ENCODE data around the gene SEC14L6.

Gene SEC14L6

GRCh38 chr22:30519842-30520425, 26.6 kb downstream of the SEC14L6 start:
- H3K27me3 ChIP-seq (ENCODE audit: insufficient read depth, low read length, poor library complexity) = peaks cover 11% of the 10 kb centered on the region
- H3K36me3 ChIP-seq (ENCODE audit: insufficient read depth, low read length) = no peaks in the 10 kb centered on the region
- no peak overlapping the region for H2AFZ ChIP-seq (ENCODE audit: low read depth, low read length)
- H3K79me2 ChIP-seq (ENCODE audit: insufficient read depth, low read length) = no peaks in the 10 kb centered on the region
- ATAC-seq (ENCODE audit: insufficient read depth, low read depth) (no peak), DNase-seq (no peak)
- H3K4me2 ChIP-seq (ENCODE audit: insufficient read depth, low read length) = no peak overlapping the region
- no peak overlapping the region for H3K27ac ChIP-seq (ENCODE audit: low read length)
- H3K9me3 ChIP-seq (ENCODE audit: insufficient read depth, low read length, severe bottlenecking) = no peaks in the 10 kb centered on the region
- H4K20me1 ChIP-seq (ENCODE audit: insufficient read depth, low read length) = no peaks in the 10 kb centered on the region
- TF ChIP-seq EZH2 (IDR thresholded peaks at IDR 0.05; ENCODE audit: borderline replicate concordance, low read depth, low read length, severe bottlenecking) = no peak
- no peak for TF ChIP-seq CTCF (IDR thresholded peaks at IDR 0.05; ENCODE audit: borderline replicate concordance, extremely low read depth, low read length, poor library complexity, severe bottlenecking)
- no peak overlapping the region for H3K4me3 ChIP-seq (ENCODE audit: low read depth in 1 of 2, low read length in 2 of 2)
- H3K9ac ChIP-seq (ENCODE audit: low read depth, low read length) = no peak overlapping the region
- no peaks in the 10 kb centered on the region for H3K4me1 ChIP-seq (ENCODE audit: insufficient read depth, low read length)

GRCh38 chr22:30516731-30517130, 29.8 kb downstream of the SEC14L6 start:
- Histone ChIP-seq H3K9me3 (ENCODE audit: insufficient read depth, low read length, severe bottlenecking) (no peaks in the 10 kb centered on the region), H4K20me1 (ENCODE audit: insufficient read depth, low read length) (no peaks in the 10 kb centered on the region), H3K4me3 (ENCODE audit: low read depth in 1 of 2, low read length in 2 of 2) (no peak overlapping the region), H3K27me3 (ENCODE audit: insufficient read depth, low read length, poor library complexity) (peaks cover 3% of the 10 kb centered on the region), H3K79me2 (ENCODE audit: insufficient read depth, low read length) (no peaks in the 10 kb centered on the region), H3K4me2 (ENCODE audit: insufficient read depth, low read length) (no peak overlapping the region), H3K36me3 (ENCODE audit: insufficient read depth, low read length) (no peaks in the 10 kb centered on the region), H3K27ac (ENCODE audit: low read length) (no peak overlapping the region), H3K4me1 (ENCODE audit: insufficient read depth, low read length) (no peaks in the 10 kb centered on the region), H2AFZ (ENCODE audit: low read depth, low read length) (no peak overlapping the region), H3K9ac (ENCODE audit: low read depth, low read length) (no peak overlapping the region)
- TF ChIP-seq EZH2 (IDR thresholded peaks at IDR 0.05; ENCODE audit: borderline replicate concordance, low read depth, low read length, severe bottlenecking) = no peak
- no peak for TF ChIP-seq CTCF (IDR thresholded peaks at IDR 0.05; ENCODE audit: borderline replicate concordance, extremely low read depth, low read length, poor library complexity, severe bottlenecking)
- DNase-seq = no peak
- no peak for ATAC-seq (ENCODE audit: insufficient read depth, low read depth)

- no peak overlapping the region for H3K4me2 ChIP-seq (ENCODE audit: insufficient read depth, low read length)
These were observed 30.3 kb downstream of the SEC14L6 start for GRCh38 chr22:30516273-30516672.

More at GRCh38 chr22:30516273-30516672, 30.3 kb downstream of the SEC14L6 start:
- Histone ChIP-seq H3K4me1 (ENCODE audit: insufficient read depth, low read length) (no peaks in the 10 kb centered on the region), H3K27me3 (ENCODE audit: insufficient read depth, low read length, poor library complexity) (peaks cover 3% of the 10 kb centered on the region), H2AFZ (ENCODE audit: low read depth, low read length) (no peak overlapping the region), H3K79me2 (ENCODE audit: insufficient read depth, low read length) (no peaks in the 10 kb centered on the region), H3K9ac (ENCODE audit: low read depth, low read length) (no peak overlapping the region), H3K9me3 (ENCODE audit: insufficient read depth, low read length, severe bottlenecking) (no peaks in the 10 kb centered on the region), H3K36me3 (ENCODE audit: insufficient read depth, low read length) (no peaks in the 10 kb centered on the region), H3K4me3 (ENCODE audit: low read depth in 1 of 2, low read length in 2 of 2) (no peak overlapping the region), H4K20me1 (ENCODE audit: insufficient read depth, low read length) (no peaks in the 10 kb centered on the region), H3K27ac (ENCODE audit: low read length) (no peak overlapping the region)
- ATAC-seq (ENCODE audit: insufficient read depth, low read depth) (no peak), DNase-seq (no peak)
- TF ChIP-seq CTCF (IDR thresholded peaks at IDR 0.05; ENCODE audit: borderline replicate concordance, extremely low read depth, low read length, poor library complexity, severe bottlenecking) (no peak), EZH2 (IDR thresholded peaks at IDR 0.05; ENCODE audit: borderline replicate concordance, low read depth, low read length, severe bottlenecking) (no peak)

Data from DND-41 (cell line).